ENCODE results near the gene DNAI1. TPM values are rescaled to one million over a fixed set of nuclear protein-coding genes. Genes with fewer than 3 reads are reported as not detected.

The DNAI1 gene
- total and polyA plus RNA-seq, 10 of the 15 experiments (the other 5 are each of a cell fraction or from before 2014, with no cell fraction given) = not detected

DNA sequence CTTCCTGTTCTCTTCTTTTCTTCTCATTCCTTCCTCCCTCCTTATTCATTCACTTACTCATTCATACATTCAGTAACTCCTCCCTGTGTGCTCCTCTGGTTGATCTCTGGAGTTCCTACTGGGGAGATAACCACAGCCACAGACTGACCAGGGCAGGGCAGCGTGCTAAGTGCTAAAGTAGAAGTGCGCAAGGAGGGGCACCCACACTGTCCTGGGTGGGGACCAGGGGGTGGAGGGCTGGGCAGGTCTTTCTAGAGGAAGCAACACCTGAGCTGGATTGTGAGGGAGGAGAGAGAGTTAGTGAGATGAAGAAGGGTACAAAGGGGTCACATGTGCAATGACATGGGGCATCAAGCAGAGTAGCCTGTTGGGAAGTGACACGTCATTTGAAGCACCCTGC is 50.3 kb downstream of the DNAI1 start:
- H3K4me1 ChIP-seq (ENCODE audit: control insufficient read depth, insufficient read depth, low read length) = no peaks in the 10 kb centered on the region
- H3K36me3 ChIP-seq (ENCODE audit: control insufficient read depth in 2 of 2, insufficient read depth in 2 of 2, low read length in 1 of 2) = no peaks in the 10 kb centered on the region; a peak in 1 of 4 replicates
- CTCF ChIA-PET = no interaction called here
- H3K4me3 ChIP-seq = no peak overlapping the region
- H3K79me2 ChIP-seq (ENCODE audit: control insufficient read depth, insufficient read depth, low read length) = no peaks in the 10 kb centered on the region
- in situ Hi-C loops (cut with MboI) = no loop called here
- WGBS (ENCODE audit: insufficient coverage, insufficient replicate concordance, low lambda C conversion rate, missing lambda C conversion rate) = 33% methylated on average over 3 of the region's 3 CpGs
- no peak overlapping the region for H3K4me2 ChIP-seq (ENCODE audit: control insufficient read depth, insufficient read depth)
- DNase-seq (ENCODE audit: low read depth, low spot score) (no peak), FAIRE-seq (no peak), ATAC-seq (no peak)
- no TSS peak for BruUV-seq (replicated peaks)
- SMC1A ChIA-PET (ENCODE audit: uncharacterized antibody, unreplicated experiment) = no interaction called here
- intact Hi-C loops (cut with micrococcal nuclease; ENCODE audit: unreplicated experiment) = no loop called here
- no peaks in the 10 kb centered on the region for H3K9me3 ChIP-seq (replicated peaks; ENCODE audit: control insufficient read depth, insufficient read depth, low read length)
- peaks cover 9 to 12% of the 10 kb centered on the region in 2 experiments; a peak in 3 of 4 replicates for H3K27me3 ChIP-seq (replicated peaks in 1 of 2; ENCODE audit: control insufficient read depth in 2 of 2, insufficient read depth in 2 of 2, low read length in 1 of 2)
- no peak for TF ChIP-seq NR2C2 (IDR thresholded peaks at IDR 0.05; ENCODE audit: borderline replicate concordance, control insufficient read depth, insufficient read length, low read depth)
- no peaks in the 10 kb centered on the region; the same call in 1 of the 2 replicates for H4K20me1 ChIP-seq (ENCODE audit: control insufficient read depth, insufficient read depth)
- H2AFZ ChIP-seq (ENCODE audit: control insufficient read depth, low read depth, low read length) = no peak overlapping the region
- RAD21 ChIA-PET (ENCODE audit: unreplicated experiment) = no interaction called here
- H3K9ac ChIP-seq (ENCODE audit: control insufficient read depth, insufficient read depth, low read length) = no peak overlapping the region
- POLR2A ChIA-PET = no interaction called here
- H3K27ac ChIP-seq (ENCODE audit: control insufficient read depth, insufficient read depth) = no peak overlapping the region

DNA sequence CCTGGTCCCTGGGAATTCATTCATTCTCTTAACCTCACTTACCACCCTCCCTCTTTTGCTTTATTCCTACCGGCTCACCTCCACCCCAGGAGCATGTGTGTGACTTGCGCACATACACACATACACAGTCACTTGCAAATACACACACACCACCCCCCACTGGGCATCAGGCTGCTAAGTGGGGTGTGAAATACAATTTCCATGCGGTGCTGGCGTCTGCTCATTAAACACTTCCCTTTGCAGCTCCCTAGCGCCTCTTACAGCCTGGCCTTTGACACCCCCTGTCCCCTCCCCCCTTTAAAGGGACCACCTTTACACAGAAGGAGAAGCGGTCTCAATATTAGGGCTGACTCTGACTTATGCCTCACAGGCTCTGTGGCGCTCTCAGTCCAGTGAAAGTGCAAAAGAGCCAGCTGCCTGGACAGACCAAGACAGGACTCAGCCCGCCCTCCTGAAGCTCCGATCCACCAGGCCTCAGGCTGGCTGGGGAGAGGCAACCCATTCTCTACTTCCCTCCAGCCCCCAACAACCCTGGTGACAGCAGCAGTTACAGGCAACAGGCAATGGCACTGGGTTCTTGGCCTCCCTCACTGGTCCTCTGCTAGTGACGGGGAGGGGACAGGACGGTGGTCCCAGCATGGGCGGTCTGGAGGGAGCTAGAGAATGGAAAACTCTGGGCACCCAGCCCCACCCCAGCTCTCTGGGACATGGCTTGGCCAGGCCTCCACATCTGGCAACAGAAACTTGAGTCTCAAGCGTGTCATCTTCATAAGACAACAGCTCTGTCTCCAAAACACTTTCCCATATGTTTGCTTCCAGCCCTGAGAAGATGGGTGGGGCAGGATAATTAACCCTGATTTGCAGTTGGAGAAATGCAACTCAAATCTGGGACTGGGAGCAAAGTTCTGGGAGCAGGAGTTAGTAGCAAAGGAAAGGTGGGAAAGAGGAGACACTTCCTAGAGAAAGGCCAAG is 52.2 kb downstream of the DNAI1 start:
- Histone ChIP-seq H3K27me3 (replicated peaks in 1 of 2; ENCODE audit: control insufficient read depth in 2 of 2, insufficient read depth in 2 of 2, low read length in 1 of 2) (peaks cover 7 to 17% of the 10 kb centered on the region in 2 experiments; a peak in 3 of 4 replicates), H3K36me3 (ENCODE audit: control insufficient read depth in 2 of 2, insufficient read depth in 2 of 2, low read length in 1 of 2) (no peaks in the 10 kb centered on the region; a peak in 1 of 4 replicates), H3K4me2 (ENCODE audit: control insufficient read depth, insufficient read depth) (no peak overlapping the region), H3K9me3 (replicated peaks; ENCODE audit: control insufficient read depth, insufficient read depth, low read length) (no peaks in the 10 kb centered on the region), H4K20me1 (ENCODE audit: control insufficient read depth, insufficient read depth) (no peaks in the 10 kb centered on the region; the same call in 1 of the 2 replicates), H3K79me2 (ENCODE audit: control insufficient read depth, insufficient read depth, low read length) (no peaks in the 10 kb centered on the region), H3K27ac (ENCODE audit: control insufficient read depth, insufficient read depth) (no peak overlapping the region), H3K4me3 (no peak overlapping the region), H2AFZ (ENCODE audit: control insufficient read depth, low read depth, low read length) (no peak overlapping the region), H3K4me1 (ENCODE audit: control insufficient read depth, insufficient read depth, low read length) (no peaks in the 10 kb centered on the region), H3K9ac (ENCODE audit: control insufficient read depth, insufficient read depth, low read length) (no peak overlapping the region)
- CTCF ChIA-PET = interaction anchor here (1.4 to 1.5 kb wide), 2 partner anchors 12 to 107 kb away, joined by 3 to 5 read pairs; no protein-coding TSS in a partner anchor
- WGBS (ENCODE audit: insufficient coverage, insufficient replicate concordance, low lambda C conversion rate, missing lambda C conversion rate) = 28% methylated on average over 13 of the region's 13 CpGs
- ATAC-seq (no peak; the same call in 2 of the 3 replicates), DNase-seq (ENCODE audit: low read depth, low spot score) (no peak), FAIRE-seq (no peak)
- POLR2A ChIA-PET = no interaction called here
- RAD21 ChIA-PET (ENCODE audit: unreplicated experiment) = no interaction called here
- intact Hi-C loops (cut with micrococcal nuclease; ENCODE audit: unreplicated experiment) (no loop called here), in situ Hi-C loops (cut with MboI) (no loop called here)
- no TSS peak for BruUV-seq (replicated peaks)
- TF ChIP-seq ZZZ3 (IDR thresholded peaks at IDR 0.05; ENCODE audit: control insufficient read depth, insufficient read length, low read depth) = no peak
- SMC1A ChIA-PET (ENCODE audit: uncharacterized antibody, unreplicated experiment) = interaction anchor here (0.6 kb wide), 1 partner anchor 118 kb away, joined by 3 read pairs; no protein-coding TSS in a partner anchor

All from GM12878 (cell line).